Hepatocyte (in vitro differentiated cells): Measurements from ENCODE around the gene KCNQ1. TPM values are rescaled to one million over a fixed set of nuclear protein-coding genes. Genes with fewer than 3 reads are reported as not detected.
A peak's percentile ranks its signal among the peaks of the same experiment; 100 is the strongest.

Experiments used
- DNase-seq: peaks from one replicate; pipeline ENCODE4 v3.0.0-alpha.2; 2016; ENCODE audit warnings: low spot score
- H2AFZ ChIP-seq: fragments of 200-600 bp; sonication (generic); 2 replicates; pipeline ENCODE4 v1.6.0; 2016; ENCODE audit warnings: antibody characterized with exemption, mild to moderate bottlenecking
- H3K27ac ChIP-seq: fragments of 200-600 bp; sonication (generic); 2 replicates; pipeline ENCODE4 v1.5.1; 2016; ENCODE audit warnings: mild to moderate bottlenecking
- H3K27me3 ChIP-seq: fragments of 200-600 bp; sonication (generic); 2 replicates; pipeline ENCODE4 v1.6.1; 2016
- H3K36me3 ChIP-seq: fragments of 200-600 bp; sonication (generic); replicated peaks from 2 replicates; pipeline ENCODE4 v1.5.1; 2016; ENCODE audit warnings: low read depth; ENCODE audit not compliant: insufficient read depth
- H3K4me1 ChIP-seq: fragments of 200-600 bp; sonication (generic); 2 replicates; pipeline ENCODE4 v1.5.1; 2016; ENCODE audit warnings: mild to moderate bottlenecking, moderate library complexity; ENCODE audit not compliant: insufficient read depth
- H3K4me2 ChIP-seq: fragments of 200-600 bp; sonication (generic); 2 replicates; pipeline ENCODE4 v1.6.0; 2016
- H3K4me3 ChIP-seq: fragments of 200-600 bp; sonication (generic); 2 replicates; pipeline ENCODE4 v1.5.1; 2016; ENCODE audit warnings: mild to moderate bottlenecking
- H3K79me2 ChIP-seq: fragments of 200-600 bp; sonication (generic); 2 replicates; pipeline ENCODE4 v1.6.0; 2017; ENCODE audit warnings: mild to moderate bottlenecking
- H3K9me2 ChIP-seq: fragments of 200-600 bp; sonication (generic); replicated peaks from 2 replicates; pipeline ENCODE4 v1.6.0; 2017; ENCODE audit warnings: mild to moderate bottlenecking; ENCODE audit not compliant: insufficient read depth
- H3K9me3 ChIP-seq: fragments of 200-600 bp; sonication (generic); 2 replicates; pipeline ENCODE4 v1.5.1; 2016; ENCODE audit warnings: low read depth, mild to moderate bottlenecking
- H4K20me1 ChIP-seq: fragments of 200-600 bp; sonication (generic); 2 replicates; pipeline ENCODE4 v1.6.0; 2016; ENCODE audit warnings: mild to moderate bottlenecking; ENCODE audit not compliant: insufficient read depth, poor library complexity, severe bottlenecking
- CTCF ChIP-seq: fragments of 200-600 bp; sonication (generic); IDR thresholded peaks from 2 replicates; pipeline ENCODE4 v1.5.1; 2016; ENCODE audit warnings: antibody characterized with exemption, mild to moderate bottlenecking; ENCODE audit not compliant: poor library complexity
- EZH2 ChIP-seq: fragments of 200-600 bp; sonication (generic); IDR thresholded peaks from 2 replicates; pipeline ENCODE4 v1.6.1; 2016; ENCODE audit warnings: antibody characterized with exemption, mild to moderate bottlenecking, borderline replicate concordance
- EZH2phosphoT487 ChIP-seq: fragments of 200-600 bp; sonication (generic); IDR thresholded peaks from one replicate; pipeline ENCODE4 v1.6.1; 2018; ENCODE audit warnings: antibody characterized with exemption, mild to moderate bottlenecking, low read depth, moderate library complexity; ENCODE audit not compliant: unreplicated experiment, severe bottlenecking
- WGBS: methylation state at CpG from one replicate; pipeline ENCODE4 v1.1.6; 2016; ENCODE audit warnings: low lambda C conversion rate; ENCODE audit errors: missing lambda C conversion rate; 5-methylcytosine and 5-hydroxymethylcytosine counted together
- polyA plus RNA-seq: library from polyadenylated mRNA; unstranded; fragments of >200 nt; fragmentation: Nextera tagmentation; extraction: Ambion mirVana; gene quantifications from 2 replicates; pipeline ENCODE4 v1.2.1, GENCODE V29; 2016
- total RNA-seq: library from RNA; depleted of rRNA; stranded (reverse); fragments of >200 nt; gene quantifications from 2 replicates; pipeline ENCODE4 v1.2.3, GENCODE V29; 2014

The KCNQ1 gene
- total RNA-seq: 1.8 and 4.0 TPM in 2 replicates
- polyA plus RNA-seq: 4.9 and 6.4 TPM in 2 replicates

DNA sequence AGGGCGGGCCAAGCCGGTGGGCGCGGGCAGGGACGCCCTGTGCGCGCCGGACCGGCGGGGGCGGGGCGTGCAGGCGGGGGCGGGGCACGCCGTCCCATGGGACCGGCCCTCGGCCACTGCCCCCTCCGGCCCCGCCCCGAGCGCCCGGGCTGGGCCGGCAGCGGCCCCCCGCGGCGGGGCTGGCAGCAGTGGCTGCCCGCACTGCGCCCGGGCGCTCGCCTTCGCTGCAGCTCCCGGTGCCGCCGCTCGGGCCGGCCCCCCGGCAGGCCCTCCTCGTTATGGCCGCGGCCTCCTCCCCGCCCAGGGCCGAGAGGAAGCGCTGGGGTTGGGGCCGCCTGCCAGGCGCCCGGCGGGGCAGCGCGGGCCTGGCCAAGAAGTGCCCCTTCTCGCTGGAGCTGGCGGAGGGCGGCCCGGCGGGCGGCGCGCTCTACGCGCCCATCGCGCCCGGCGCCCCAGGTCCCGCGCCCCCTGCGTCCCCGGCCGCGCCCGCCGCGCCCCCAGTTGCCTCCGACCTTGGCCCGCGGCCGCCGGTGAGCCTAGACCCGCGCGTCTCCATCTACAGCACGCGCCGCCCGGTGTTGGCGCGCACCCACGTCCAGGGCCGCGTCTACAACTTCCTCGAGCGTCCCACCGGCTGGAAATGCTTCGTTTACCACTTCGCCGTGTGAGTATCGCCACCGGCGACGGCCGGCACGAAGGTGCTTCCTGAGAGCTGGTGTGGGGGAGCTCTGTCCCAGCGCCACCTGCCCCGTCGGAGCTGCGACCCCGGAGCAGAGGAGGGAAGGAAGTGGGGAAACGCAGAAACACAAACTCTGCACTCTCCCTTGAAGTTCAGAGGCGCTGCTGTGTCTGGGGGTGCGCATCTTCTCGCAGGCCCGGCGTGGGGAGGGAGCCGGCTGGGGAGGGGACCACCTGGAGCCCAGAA lies at the start of gene KCNQ1:
KCNQ1 (plus strand) TSS at position 188 of the 925 bp plus-strand sequence; CDS start at position 279, 91 bp downstream.
- DNase-seq: peak; percentile 77
- Histone ChIP-seq H3K4me3 (no peak within 1 kb of the TSS), H3K27me3 (peaks cover 33% of the 10 kb centered on the region), H3K4me2 (peak within 1 kb of the TSS; percentile 81), H4K20me1 (no peaks in the 10 kb centered on the region), H3K79me2 (no peaks in the 10 kb centered on the region), H2AFZ (no peak within 1 kb of the TSS), H3K9me3 (no peaks in the 10 kb centered on the region), H3K27ac (no peak within 1 kb of the TSS), H3K9me2 (no peaks in the 10 kb centered on the region), H3K36me3 (no peaks in the 10 kb centered on the region), H3K4me1 (no peaks in the 10 kb centered on the region)
- TF ChIP-seq CTCF (no peak), EZH2phosphoT487 (no peak), EZH2 (no peak)
- 9% methylated on average over 40 of the region's 116 CpGs for WGBS

- Histone ChIP-seq H3K4me1 (peaks cover 11% of the 10 kb centered on the region), H3K9me2 (no peaks in the 10 kb centered on the region), H3K9me3 (no peaks in the 10 kb centered on the region), H4K20me1 (peaks cover 32% of the 10 kb centered on the region), H3K27me3 (no peaks in the 10 kb centered on the region), H3K4me3 (no peak overlapping the region), H3K36me3 (no peaks in the 10 kb centered on the region), H3K79me2 (peaks cover 19% of the 10 kb centered on the region), H2AFZ (no peak overlapping the region), H3K27ac (no peak overlapping the region), H3K4me2 (no peak overlapping the region)
- no peak for DNase-seq
- TF ChIP-seq CTCF: no peak
- TF ChIP-seq EZH2phosphoT487: no peak
- no peak for TF ChIP-seq EZH2
- 94% methylated on average over 15 of the region's 26 CpGs for WGBS
Measured at GRCh38 chr11:2395211-2395730, 49.5 kb upstream of the KCNQ1 start.

- DNase-seq: no peak
- 97% methylated on average over 8 of the region's 17 CpGs for WGBS
- Histone ChIP-seq H3K9me3 (no peaks in the 10 kb centered on the region), H3K36me3 (no peaks in the 10 kb centered on the region), H3K9me2 (no peaks in the 10 kb centered on the region), H3K79me2 (peaks cover 14% of the 10 kb centered on the region), H3K4me2 (no peak overlapping the region), H3K27me3 (no peaks in the 10 kb centered on the region), H3K4me1 (peaks cover 11% of the 10 kb centered on the region), H3K4me3 (no peak overlapping the region), H4K20me1 (peaks cover 26% of the 10 kb centered on the region), H3K27ac (no peak overlapping the region), H2AFZ (no peak overlapping the region)
- TF ChIP-seq EZH2 (no peak), CTCF (no peak), EZH2phosphoT487 (no peak)
Measured at GRCh38 chr11:2395856-2396255, 49.0 kb upstream of the KCNQ1 start.
